Osteoblast (primary cell): ENCODE data around the gene MYO15B. TPM values are rescaled to one million over a fixed set of nuclear protein-coding genes. Genes with fewer than 3 reads are reported as not detected.

Experiments
- DNase-seq: peaks from one replicate; pipeline ENCODE4 v3.0.0; 2011; ENCODE audit warnings: low spot score, mixed read lengths; ENCODE audit not compliant: insufficient read length; ENCODE audit errors: missing footprints
- H2AFZ ChIP-seq: 2 replicates; pipeline ENCODE4 v1.6.0; 2011; ENCODE audit warnings: mild to moderate bottlenecking, low read length
- H3K27ac ChIP-seq: 2 replicates; pipeline ENCODE4 v1.5.1; 2011; ENCODE audit warnings: mild to moderate bottlenecking, low read depth, low read length, moderate library complexity
- H3K27me3 ChIP-seq: 2 replicates; pipeline ENCODE4 v1.6.0; 2012; ENCODE audit warnings: mild to moderate bottlenecking, control low read depth, inconsistent platforms, low read length, moderate library complexity; ENCODE audit not compliant: insufficient read depth
- H3K36me3 ChIP-seq: 2 replicates; pipeline ENCODE4 v1.5.1; 2011; ENCODE audit warnings: mild to moderate bottlenecking, low read length, control low read depth, moderate library complexity; ENCODE audit not compliant: insufficient read depth
- H3K4me1 ChIP-seq: 2 replicates; pipeline ENCODE4 v1.5.1; 2011; ENCODE audit warnings: mild to moderate bottlenecking, low read length, control low read depth, moderate library complexity; ENCODE audit not compliant: insufficient read depth
- H3K4me2 ChIP-seq: 2 replicates; pipeline ENCODE4 v1.6.0; 2011; ENCODE audit warnings: mild to moderate bottlenecking, low read length; ENCODE audit not compliant: insufficient read depth
- H3K4me3 ChIP-seq: fragments of 200-600 bp; sonication (generic); 3 replicates; pipeline ENCODE4 v1.5.1; 2012; ENCODE audit warnings: mild to moderate bottlenecking, low read length, inconsistent platforms; ENCODE audit not compliant: insufficient read depth
- H3K79me2 ChIP-seq: 2 replicates; pipeline ENCODE4 v1.6.0; 2012; ENCODE audit warnings: mild to moderate bottlenecking, low read length, control low read depth, inconsistent platforms; ENCODE audit not compliant: insufficient read depth
- H3K9me3 ChIP-seq: 2 replicates; pipeline ENCODE4 v1.5.1; 2011; ENCODE audit warnings: low read depth, low read length, control low read depth
- H4K20me1 ChIP-seq: 2 replicates; pipeline ENCODE4 v1.6.0; 2012; ENCODE audit warnings: mild to moderate bottlenecking, low read length, control low read depth; ENCODE audit not compliant: insufficient read depth
- CTCF ChIP-seq: IDR thresholded peaks from 2 replicates; pipeline ENCODE4 v1.5.1; 2011; ENCODE audit warnings: mild to moderate bottlenecking, low read depth, low read length, moderate library complexity; ENCODE audit errors: extremely low read depth
- total RNA-seq: library from RNA; depleted of rRNA; stranded (reverse); fragments of >200 nt; gene quantifications from 2 replicates; pipeline ENCODE4 v1.2.3, GENCODE V29; 2012

MYO15B gene
- total RNA-seq, 1 donor = 1.4 TPM

- DNase-seq = no peak
- Histone ChIP-seq H2AFZ (no peak overlapping the region), H3K79me2 (no peaks in the 10 kb centered on the region), H3K27ac (no peak overlapping the region), H3K36me3 (no peaks in the 10 kb centered on the region), H3K27me3 (peaks cover 26% of the 10 kb centered on the region), H3K4me3 (no peak overlapping the region), H4K20me1 (no peaks in the 10 kb centered on the region), H3K9me3 (no peaks in the 10 kb centered on the region), H3K4me2 (no peak overlapping the region), H3K4me1 (no peaks in the 10 kb centered on the region)
- TF ChIP-seq CTCF = no peak
Observed at GRCh38 chr17:75594499-75595283, 7.1 kb downstream of the MYO15B start.

GRCh38 chr17:75595284-75595919, 7.8 kb downstream of the MYO15B start:
- H3K4me3 ChIP-seq = no peak overlapping the region
- no peak overlapping the region for H3K27ac ChIP-seq
- no peaks in the 10 kb centered on the region for H3K9me3 ChIP-seq
- no peaks in the 10 kb centered on the region for H4K20me1 ChIP-seq
- TF ChIP-seq CTCF = no peak
- no peak overlapping the region for H3K4me2 ChIP-seq
- no peaks in the 10 kb centered on the region for H3K4me1 ChIP-seq
- H3K79me2 ChIP-seq = no peaks in the 10 kb centered on the region
- no peak overlapping the region for H2AFZ ChIP-seq
- no peak for DNase-seq
- no peaks in the 10 kb centered on the region for H3K36me3 ChIP-seq
- H3K27me3 ChIP-seq = peaks cover 19% of the 10 kb centered on the region

- Histone ChIP-seq H3K36me3 (no peaks in the 10 kb centered on the region), H3K79me2 (no peaks in the 10 kb centered on the region), H3K27me3 (peaks cover 18% of the 10 kb centered on the region), H3K9me3 (no peaks in the 10 kb centered on the region), H3K4me3 (no peak overlapping the region), H2AFZ (no peak overlapping the region), H4K20me1 (no peaks in the 10 kb centered on the region), H3K4me2 (no peak overlapping the region), H3K4me1 (no peaks in the 10 kb centered on the region), H3K27ac (no peak overlapping the region)
- TF ChIP-seq CTCF = no peak
- no peak for DNase-seq
Observed at GRCh38 chr17:75595920-75596313, 8.3 kb downstream of the MYO15B start.

- Histone ChIP-seq H3K4me3 (no peak overlapping the region), H3K9me3 (no peaks in the 10 kb centered on the region), H3K27ac (no peak overlapping the region), H3K4me1 (no peaks in the 10 kb centered on the region), H3K27me3 (peaks cover 16% of the 10 kb centered on the region), H2AFZ (no peak overlapping the region), H3K36me3 (no peaks in the 10 kb centered on the region), H4K20me1 (no peaks in the 10 kb centered on the region), H3K4me2 (no peak overlapping the region), H3K79me2 (no peaks in the 10 kb centered on the region)
- DNase-seq = no peak
- no peak for TF ChIP-seq CTCF
Observed at GRCh38 chr17:75596320-75597087, 8.9 kb downstream of the MYO15B start.
